Smooth muscle cell (in vitro differentiated cells): ENCODE measurements around the gene NOVA2. TPM values are rescaled to one million over a fixed set of nuclear protein-coding genes. Genes with fewer than 3 reads are reported as not detected.

Experiments used
- DNase-seq: peaks from one replicate; lab custom pipeline; 2025; ENCODE audit not compliant: unreplicated experiment; lab: John Stamatoyannopoulos, UW
- H2AFZ ChIP-seq: fragments of 200-600 bp; sonication (generic); 2 replicates; pipeline ENCODE4 v1.6.0; 2016; ENCODE audit warnings: antibody characterized with exemption, low read depth, mild to moderate bottlenecking
- H3F3A ChIP-seq: fragments of 200-600 bp; sonication (generic); 2 replicates; pipeline ENCODE4 v1.6.0; 2017; ENCODE audit warnings: antibody characterized with exemption, low read depth
- H3K27ac ChIP-seq: fragments of 200-600 bp; sonication (generic); 2 replicates; pipeline ENCODE4 v1.5.1; 2016; ENCODE audit warnings: low read depth, mild to moderate bottlenecking
- H3K27me3 ChIP-seq: fragments of 200-600 bp; sonication (generic); 2 replicates; pipeline ENCODE4 v1.6.1; 2016; ENCODE audit warnings: low read depth, mild to moderate bottlenecking
- H3K36me3 ChIP-seq: fragments of 200-600 bp; sonication (generic); 2 replicates; pipeline ENCODE4 v1.5.1; 2016; ENCODE audit warnings: low read depth
- H3K4me1 ChIP-seq: fragments of 200-600 bp; sonication (generic); 2 replicates; pipeline ENCODE4 v1.5.1; 2016; ENCODE audit warnings: low read depth
- H3K4me2 ChIP-seq: fragments of 200-600 bp; sonication (generic); 2 replicates; pipeline ENCODE4 v1.6.0; 2016; ENCODE audit warnings: mild to moderate bottlenecking
- H3K4me3 ChIP-seq: fragments of 200-600 bp; sonication (generic); 2 replicates; pipeline ENCODE4 v1.5.1; 2016; ENCODE audit warnings: mild to moderate bottlenecking
- H3K79me2 ChIP-seq: fragments of 200-600 bp; sonication (generic); 2 replicates; pipeline ENCODE4 v1.6.0; 2016; ENCODE audit warnings: low read depth, mild to moderate bottlenecking
- H3K9ac ChIP-seq: fragments of 200-600 bp; sonication (generic); 2 replicates; pipeline ENCODE4 v1.6.0; 2016; ENCODE audit warnings: low read depth
- H3K9me3 ChIP-seq: fragments of 200-600 bp; sonication (generic); replicated peaks from 2 replicates; pipeline ENCODE4 v1.5.1; 2016; ENCODE audit warnings: low read depth
- H4K20me1 ChIP-seq: fragments of 200-600 bp; sonication (generic); 2 replicates; pipeline ENCODE4 v1.6.0; 2016; ENCODE audit warnings: low read depth
- CTCF ChIP-seq: fragments of 200-600 bp; sonication (generic); IDR thresholded peaks from 2 replicates; pipeline ENCODE4 v1.5.1; 2017; ENCODE audit warnings: borderline replicate concordance, mild to moderate bottlenecking, antibody characterized with exemption; ENCODE audit not compliant: insufficient read depth, poor library complexity, severe bottlenecking
- WGBS: methylation state at CpG from one replicate; pipeline ENCODE4 v1.1.7; 2016; ENCODE audit warnings: low lambda C conversion rate; 5-methylcytosine and 5-hydroxymethylcytosine counted together
- polyA plus RNA-seq: library from polyadenylated mRNA; unstranded; fragments of >200 nt; fragmentation: Nextera tagmentation; extraction: Ambion mirVana; gene quantifications from 2 replicates; pipeline ENCODE4 v1.2.1, GENCODE V29; 2016
- total RNA-seq: library from RNA; depleted of rRNA; stranded (reverse); fragments of >200 nt; gene quantifications from 2 replicates; pipeline ENCODE4 v1.2.3, GENCODE V29; 2014

The NOVA2 gene
- total and polyA plus RNA-seq, 2 experiments from 2014 or later: 0.04 to 0.24 TPM

GRCh38 chr19:46002678-46003275 lies 29.1 kb upstream of the NOVA2 start:
- TF ChIP-seq CTCF: no peak
- no peak for DNase-seq
- Histone ChIP-seq H3K79me2 (no peaks in the 10 kb centered on the region), H3K9ac (no peak overlapping the region), H3K4me3 (no peak overlapping the region), H3K36me3 (no peaks in the 10 kb centered on the region), H3K4me2 (no peak overlapping the region), H3K27me3 (peaks cover 10% of the 10 kb centered on the region), H4K20me1 (peaks cover 5% of the 10 kb centered on the region), H3F3A (no peaks in the 10 kb centered on the region), H2AFZ (no peak overlapping the region), H3K4me1 (no peaks in the 10 kb centered on the region), H3K27ac (no peak overlapping the region), H3K9me3 (no peaks in the 10 kb centered on the region)
- 97% methylated on average over 10 of the region's 15 CpGs for WGBS

- TF ChIP-seq CTCF: no peak
- no peak overlapping the region for H2AFZ ChIP-seq
- no peak overlapping the region for H3K9ac ChIP-seq
- H3F3A ChIP-seq: no peaks in the 10 kb centered on the region
- no peak for DNase-seq
- 12% methylated on average over 12 of the region's 34 CpGs for WGBS
- no peaks in the 10 kb centered on the region for H3K36me3 ChIP-seq
- H3K4me1 ChIP-seq: no peaks in the 10 kb centered on the region
- no peaks in the 10 kb centered on the region for H3K79me2 ChIP-seq
- H3K4me3 ChIP-seq: peak overlapping the region; percentile 34
- H3K27me3 ChIP-seq: peaks cover 10% of the 10 kb centered on the region
- no peak overlapping the region for H3K27ac ChIP-seq
- H3K4me2 ChIP-seq: peak overlapping the region; percentile 72
- H4K20me1 ChIP-seq: peaks cover 5% of the 10 kb centered on the region
- H3K9me3 ChIP-seq: no peaks in the 10 kb centered on the region
These were observed 27.0 kb upstream of the NOVA2 start for GRCh38 chr19:46000491-46001246.

GRCh38 chr19:45999653-46000121 lies 26.0 kb upstream of the NOVA2 start:
- no peak for TF ChIP-seq CTCF
- Histone ChIP-seq H3K27me3 (peaks cover 10% of the 10 kb centered on the region), H3K4me1 (peaks cover under 1% of the 10 kb centered on the region), H3K79me2 (no peaks in the 10 kb centered on the region), H3F3A (no peaks in the 10 kb centered on the region), H3K4me2 (peak overlapping the region; percentile 72), H3K9ac (no peak overlapping the region), H3K4me3 (no peak overlapping the region), H4K20me1 (peaks cover 5% of the 10 kb centered on the region), H3K9me3 (no peaks in the 10 kb centered on the region), H3K27ac (no peak overlapping the region), H3K36me3 (no peaks in the 10 kb centered on the region), H2AFZ (no peak overlapping the region)
- 22% methylated on average over 11 of the region's 14 CpGs for WGBS
- DNase-seq: no peak

- H3K4me2 ChIP-seq: no peak overlapping the region
- no peak for DNase-seq
- H3K9me3 ChIP-seq: no peaks in the 10 kb centered on the region
- H3F3A ChIP-seq: no peaks in the 10 kb centered on the region
- TF ChIP-seq CTCF: no peak
- H3K4me3 ChIP-seq: no peak overlapping the region
- peaks cover 5% of the 10 kb centered on the region for H4K20me1 ChIP-seq
- H3K9ac ChIP-seq: no peak overlapping the region
- no peak overlapping the region for H3K27ac ChIP-seq
- no peaks in the 10 kb centered on the region for H3K36me3 ChIP-seq
- H2AFZ ChIP-seq: no peak overlapping the region
- H3K4me1 ChIP-seq: peaks cover 4% of the 10 kb centered on the region
- H3K27me3 ChIP-seq: peaks cover 10% of the 10 kb centered on the region
- H3K79me2 ChIP-seq: no peaks in the 10 kb centered on the region
- WGBS: 100% methylated on average over 4 of the region's 4 CpGs
These were observed 25.2 kb upstream of the NOVA2 start for GRCh38 chr19:45998834-45999233.
